ENCODE data around the gene TECPR2.
A peak's percentile ranks its signal among the peaks of the same experiment; 100 is the strongest.
"Not testable (repeated sequence)": the region's sequence is repeated elsewhere in the genome, so short reads cannot be mapped to it uniquely, and the experiment has no call there.

Gene TECPR2

GRCh38 chr14:102321456-102322422 is 41.0 kb upstream of the TECPR2 start:
- DNase-seq (ENCODE audit: low spot score), result no peak
- no peak for TF ChIP-seq CTCF (IDR thresholded peaks at IDR 0.05)
- no peak overlapping the region for H3K27ac ChIP-seq

GRCh38 chr14:102323102-102323501 is 39.6 kb upstream of the TECPR2 start:
- TF ChIP-seq CTCF (IDR thresholded peaks at IDR 0.05), result peak; percentile 20
- Histone ChIP-seq H3K4me3 (no peak overlapping the region), H3K27ac (peak overlapping the region; percentile 39 to 62)
- peak; percentile 79 for DNase-seq (ENCODE audit: low spot score)

More at GRCh38 chr14:102321456-102322422, 41.0 kb upstream of the TECPR2 start:
- H3K4me3 ChIP-seq, result no peak overlapping the region

DNA sequence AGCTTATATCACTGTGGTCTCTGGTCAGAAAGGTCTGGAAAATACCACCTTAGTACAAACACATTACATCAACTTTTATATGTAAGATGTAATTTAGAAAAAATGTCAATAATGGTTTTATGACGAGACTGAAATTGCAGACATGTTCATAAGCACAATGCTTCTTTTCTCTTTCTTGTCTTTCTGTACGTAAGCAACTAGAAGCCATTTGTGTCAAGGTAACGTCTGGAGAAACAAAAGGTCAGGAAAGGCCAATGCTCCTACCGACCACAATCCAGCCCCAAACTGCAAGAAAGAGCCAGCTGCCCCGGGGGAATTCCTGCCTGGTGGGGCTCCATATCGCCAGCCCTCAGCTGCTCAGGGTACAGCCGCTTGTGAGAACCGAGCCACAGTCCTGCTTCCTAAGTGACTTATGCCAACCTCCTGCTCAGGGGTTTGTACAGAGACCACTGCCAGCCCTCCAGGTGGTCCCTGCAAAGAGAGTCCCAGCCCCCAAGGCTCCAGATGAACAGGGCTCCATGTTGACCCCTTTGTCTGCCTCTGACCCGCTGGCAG is 36.9 kb upstream of the TECPR2 start:
- H3K4me3 ChIP-seq, result no peak overlapping the region
- H3K27ac ChIP-seq, result no peak overlapping the region
- TF ChIP-seq CTCF (IDR thresholded peaks at IDR 0.05), result no peak
- DNase-seq (ENCODE audit: low spot score), result no peak

DNA sequence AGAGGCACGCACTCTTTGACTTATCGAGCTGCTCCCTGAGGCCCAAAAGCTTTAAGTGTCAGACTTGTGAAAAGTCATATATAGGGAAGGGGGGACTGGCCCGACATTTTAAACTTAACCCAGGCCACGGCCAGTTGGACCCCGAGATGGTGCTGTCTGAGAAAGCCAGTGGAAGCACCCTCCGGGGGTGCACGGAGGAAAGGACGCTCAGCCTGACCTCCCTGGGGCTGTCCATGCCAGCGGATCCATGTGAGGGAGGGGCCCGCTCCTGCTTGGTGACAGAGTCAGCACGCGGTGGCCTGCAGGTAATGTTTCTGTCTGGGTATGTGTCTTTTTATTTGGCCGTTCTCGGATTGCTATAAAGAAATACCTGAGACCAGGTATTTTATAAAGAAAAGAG is 36.2 kb upstream of the TECPR2 start:
- H3K27ac ChIP-seq, result no peak overlapping the region
- no peak for TF ChIP-seq CTCF (IDR thresholded peaks at IDR 0.05)
- DNase-seq (ENCODE audit: low spot score), result no peak
- H3K4me3 ChIP-seq, result no peak overlapping the region

DNA sequence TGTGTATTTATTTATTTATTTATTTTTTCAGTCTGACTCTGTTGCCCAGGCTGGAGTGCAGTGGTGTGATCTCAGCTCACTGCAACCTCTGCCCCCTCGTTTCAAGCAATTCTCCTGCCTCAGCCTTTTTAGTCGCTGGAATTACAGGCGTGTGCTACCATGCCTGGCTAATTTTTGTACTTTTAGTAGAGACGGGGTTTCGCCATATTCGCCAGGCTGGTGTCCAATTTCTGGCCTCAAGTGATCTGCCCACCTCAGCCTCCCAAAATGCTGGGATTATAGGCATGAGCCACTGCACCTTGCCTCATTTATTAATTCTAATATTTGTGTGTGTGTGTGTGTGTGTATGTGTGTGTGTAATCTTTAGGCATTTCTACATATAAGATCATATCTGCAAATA is 33.4 kb upstream of the TECPR2 start:
- DNase-seq (ENCODE audit: low spot score); H3K4me3 ChIP-seq; H3K27ac ChIP-seq: not testable (repeated sequence)

- DNase-seq (ENCODE audit: low spot score), result no peak
- no peak overlapping the region for H3K27ac ChIP-seq
- no peak overlapping the region for H3K4me3 ChIP-seq
- TF ChIP-seq CTCF (IDR thresholded peaks at IDR 0.05), result no peak
Measured at GRCh38 chr14:102330806-102331205, 31.9 kb upstream of the TECPR2 start.

DNA sequence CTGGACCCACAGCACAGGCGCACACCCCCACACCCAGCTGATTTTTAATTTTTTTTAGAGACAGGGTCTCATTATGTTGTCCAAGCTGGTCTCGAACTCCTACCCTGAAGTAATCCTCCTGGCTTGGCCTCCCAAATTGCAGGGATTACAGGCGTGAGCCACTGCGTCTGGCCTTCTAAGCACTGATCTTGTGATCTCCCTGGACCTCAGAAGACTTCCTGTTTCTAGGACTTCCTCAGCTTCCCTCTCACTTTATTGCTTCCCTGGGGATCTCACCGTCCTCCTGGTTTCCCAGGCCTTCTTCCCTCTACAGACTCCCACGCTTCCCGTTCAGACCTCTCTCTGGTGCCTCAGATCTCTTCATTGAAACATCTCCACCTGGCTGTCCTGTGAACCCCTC is 29.4 kb upstream of the TECPR2 start:
- Histone ChIP-seq H3K4me3 (no peak overlapping the region), H3K27ac (no peak overlapping the region)
- DNase-seq (ENCODE audit: low spot score), result no peak
- TF ChIP-seq CTCF (IDR thresholded peaks at IDR 0.05), result no peak

Data from coronary artery (tissue), 2 donors.